ENCODE results near the gene SLC2A5.

Gene SLC2A5

GRCh38 chr1:9061252-9061960 is 8.0 kb downstream of the SLC2A5 start:
- DNase-seq (ENCODE audit: low spot score), result no peak

GRCh38 chr1:9059891-9060744 is 9.3 kb downstream of the SLC2A5 start:
- no peak for DNase-seq (ENCODE audit: low spot score)

- no peak for DNase-seq (ENCODE audit: low spot score)
These were observed 11.0 kb downstream of the SLC2A5 start for GRCh38 chr1:9058465-9058864.

GRCh38 chr1:9057851-9058250 is 11.6 kb downstream of the SLC2A5 start:
- no peak for DNase-seq (ENCODE audit: low spot score)

GRCh38 chr1:9052272-9053049 is 17.0 kb downstream of the SLC2A5 start:
- no peak for DNase-seq (ENCODE audit: low spot score)

GRCh38 chr1:9051379-9051778 is 18.1 kb downstream of the SLC2A5 start:
- DNase-seq (ENCODE audit: low spot score), result no peak

- DNase-seq (ENCODE audit: low spot score), result no peak
These were observed 18.6 kb downstream of the SLC2A5 start for GRCh38 chr1:9050803-9051202.

GRCh38 chr1:9048551-9048950 is 20.9 kb downstream of the SLC2A5 start:
- no peak for DNase-seq (ENCODE audit: low spot score)

- DNase-seq (ENCODE audit: low spot score), result no peak
These were observed 22.4 kb downstream of the SLC2A5 start for GRCh38 chr1:9047019-9047418.

GRCh38 chr1:9045861-9046510 is 23.4 kb downstream of the SLC2A5 start:
- DNase-seq (ENCODE audit: low spot score), result no peak

- DNase-seq (ENCODE audit: low spot score), result no peak
These were observed 25.2 kb downstream of the SLC2A5 start for GRCh38 chr1:9044236-9044635.

- DNase-seq (ENCODE audit: low spot score), result no peak
These were observed 27.2 kb downstream of the SLC2A5 start for GRCh38 chr1:9042272-9042671.

GRCh38 chr1:9041116-9041779 is 28.2 kb downstream of the SLC2A5 start:
- no peak for DNase-seq (ENCODE audit: low spot score)

- DNase-seq (ENCODE audit: low spot score), result no peak
These were observed 28.8 kb downstream of the SLC2A5 start for GRCh38 chr1:9040659-9041030.

GRCh38 chr1:9039761-9040658 is 29.4 kb downstream of the SLC2A5 start:
- no peak for DNase-seq (ENCODE audit: low spot score)

GRCh38 chr1:9038881-9039760 is 30.3 kb downstream of the SLC2A5 start:
- DNase-seq (ENCODE audit: low spot score), result no peak

GRCh38 chr1:9038338-9038650 is 31.1 kb downstream of the SLC2A5 start:
- no peak for DNase-seq (ENCODE audit: low spot score)

- no peak for DNase-seq (ENCODE audit: low spot score)
These were observed 31.7 kb downstream of the SLC2A5 start for GRCh38 chr1:9037476-9038337.

- no peak for DNase-seq (ENCODE audit: low spot score)
These were observed 34.2 kb downstream of the SLC2A5 start for GRCh38 chr1:9035226-9035625.
